ENCODE results near the gene CDS2. TPM values are rescaled to one million over a fixed set of nuclear protein-coding genes. Genes with fewer than 3 reads are reported as not detected.

CDS2 gene
- total and polyA plus RNA-seq, 2 experiments from 2014 or later, result 16.8 to 40.8 TPM

DNA sequence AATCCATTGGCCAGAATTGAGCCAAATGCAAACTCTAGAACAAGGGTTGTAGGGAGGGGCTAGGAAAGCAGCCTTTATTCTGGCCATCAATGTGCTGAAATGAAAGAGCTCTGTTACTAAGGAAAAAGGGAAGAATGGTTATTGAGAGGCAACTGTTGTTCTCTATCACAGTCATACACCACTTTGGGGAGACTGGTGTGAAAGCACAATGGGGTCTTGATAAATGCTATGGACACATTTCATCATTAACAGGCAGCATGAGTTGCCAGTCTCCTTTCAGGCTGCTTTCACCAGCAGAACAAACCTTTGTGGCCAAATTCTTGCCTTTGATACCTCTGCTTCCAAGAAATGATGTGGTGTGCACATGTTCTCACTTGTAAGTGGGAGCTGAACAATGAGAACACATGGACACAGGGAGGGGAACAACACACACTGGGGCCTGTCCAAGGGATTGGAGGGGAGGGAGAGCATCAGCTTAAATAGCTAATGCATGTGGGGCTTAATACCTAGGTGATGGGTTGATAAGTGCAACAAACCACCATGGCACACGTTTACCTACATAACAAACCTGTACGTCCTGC is 86.2 kb downstream of the CDS2 start (continued):
- TF ChIP-seq ZNF462 (CRISPR knock-in tag; IDR thresholded peaks at IDR 0.05), result no peak

DNA sequence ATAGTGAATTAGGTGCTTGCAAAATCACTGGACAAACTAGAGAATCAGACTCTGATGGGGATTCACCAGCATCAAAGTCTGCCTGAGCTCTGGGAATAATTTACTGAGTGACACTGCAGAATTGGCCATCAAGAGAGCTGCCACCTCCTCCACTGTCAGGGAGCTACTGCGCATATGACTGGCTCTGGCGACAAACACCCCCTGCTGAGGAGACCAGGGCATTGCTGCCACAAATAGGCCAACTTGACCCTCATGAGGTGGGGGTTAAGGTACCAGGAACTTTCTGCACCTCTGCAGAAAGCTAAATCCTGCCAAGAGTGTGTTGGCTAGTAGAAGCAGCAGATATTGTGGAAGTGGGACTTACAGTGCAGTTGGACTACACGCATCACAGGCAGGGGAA is 88.0 kb downstream of the CDS2 start:
- Histone ChIP-seq H3K27ac (ENCODE audit: low read depth) (no peak overlapping the region), H3K4me1 (ENCODE audit: insufficient read depth) (no peaks in the 10 kb centered on the region; the same call in 1 of the 2 replicates)
- H3K27me3 Mint-ChIP-seq (ENCODE audit: insufficient read depth, low read depth, poor library complexity), result peaks cover 13% of the 10 kb centered on the region
- TF ChIP-seq, protein P1, sequence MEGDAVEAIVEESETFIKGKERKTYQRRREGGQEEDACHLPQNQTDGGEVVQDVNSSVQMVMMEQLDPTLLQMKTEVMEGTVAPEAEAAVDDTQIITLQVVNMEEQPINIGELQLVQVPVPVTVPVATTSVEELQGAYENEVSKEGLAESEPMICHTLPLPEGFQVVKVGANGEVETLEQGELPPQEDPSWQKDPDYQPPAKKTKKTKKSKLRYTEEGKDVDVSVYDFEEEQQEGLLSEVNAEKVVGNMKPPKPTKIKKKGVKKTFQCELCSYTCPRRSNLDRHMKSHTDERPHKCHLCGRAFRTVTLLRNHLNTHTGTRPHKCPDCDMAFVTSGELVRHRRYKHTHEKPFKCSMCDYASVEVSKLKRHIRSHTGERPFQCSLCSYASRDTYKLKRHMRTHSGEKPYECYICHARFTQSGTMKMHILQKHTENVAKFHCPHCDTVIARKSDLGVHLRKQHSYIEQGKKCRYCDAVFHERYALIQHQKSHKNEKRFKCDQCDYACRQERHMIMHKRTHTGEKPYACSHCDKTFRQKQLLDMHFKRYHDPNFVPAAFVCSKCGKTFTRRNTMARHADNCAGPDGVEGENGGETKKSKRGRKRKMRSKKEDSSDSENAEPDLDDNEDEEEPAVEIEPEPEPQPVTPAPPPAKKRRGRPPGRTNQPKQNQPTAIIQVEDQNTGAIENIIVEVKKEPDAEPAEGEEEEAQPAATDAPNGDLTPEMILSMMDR (conservative IDR thresholded peaks at IDR 0.05; ENCODE audit: low read depth in 2 of 2), result peak in 1 of 2 experiments; percentile 21; a peak in 2 of 4 replicates
- TF ChIP-seq ETS1 (IDR thresholded peaks at IDR 0.05) (no peak), REST (IDR thresholded peaks at IDR 0.05; ENCODE audit: unreplicated experiment) (no peak), POLR2AphosphoS5 (IDR thresholded peaks at IDR 0.05; ENCODE audit: low read depth) (no peak), ZNF114 (CRISPR knock-in tag; IDR thresholded peaks at IDR 0.05) (no peak), STAT1 (IDR thresholded peaks at IDR 0.05; ENCODE audit: unreplicated experiment) (no peak), EZH2phosphoT487 (IDR thresholded peaks at IDR 0.05; ENCODE audit: unreplicated experiment) (no peak), ZNF331 (CRISPR knock-in tag; IDR thresholded peaks at IDR 0.05; ENCODE audit: low read depth) (no peak)

More for the DNA sequence above, 88.0 kb downstream of the CDS2 start:
- Histone ChIP-seq H3K4me3 (no peak overlapping the region), H4K20me1 (replicated peaks; ENCODE audit: insufficient read depth) (no peaks in the 10 kb centered on the region), H3K36me3 (ENCODE audit: insufficient read depth) (no peaks in the 10 kb centered on the region), H3K9me2 (ENCODE audit: insufficient read depth) (no peaks in the 10 kb centered on the region), H3K79me2 (replicated peaks; ENCODE audit: insufficient read depth) (no peaks in the 10 kb centered on the region), H2AFZ (no peak overlapping the region), H3F3A (replicated peaks; ENCODE audit: low read depth) (no peaks in the 10 kb centered on the region), H3K4me2 (no peak overlapping the region), H3K27me3 (ENCODE audit: insufficient read depth) (no peaks in the 10 kb centered on the region)
- Mint-ChIP-seq H3K4me3 (no peak overlapping the region), H3K36me3 (ENCODE audit: low read depth) (peaks cover 3% of the 10 kb centered on the region; the same call in 2 of the 3 replicates), H3K4me1 (peaks cover 21% of the 10 kb centered on the region), H3K9me3 (no peaks in the 10 kb centered on the region), H3K27ac (0 out of 2 replicates have a peak overlapping the region, but pooled peaks have one; percentile 35)
- DNase-seq (ENCODE audit: low spot score) (peak; percentile 35), ATAC-seq (peak; percentile 53; the same call in 2 of the 3 replicates)
